HepG2 (cell line): ENCODE data around the gene PRKG1. TPM values are rescaled to one million over a fixed set of nuclear protein-coding genes. Genes with fewer than 3 reads are reported as not detected.

Experiments
- ATAC-seq: fragments of 200-7000 bp; cut with Tn5 transposase; 3 replicates; pipeline ENCODE4 v1.9.1; 2020; ENCODE audit warnings: mild to moderate bottlenecking, moderate library complexity
- BruUV-seq: library from RNA; stranded (reverse); fragments of 400-500 nt; replicated peaks from 2 replicates; lab custom pipeline; 2021; lab: Mats Ljungman, UMichigan
- CTCF ChIA-PET: fragments of 300-600 bp; formaldehyde crosslinking; extraction: SDS; loops from one replicate; lab custom pipeline; 2021; ENCODE audit warnings: low total read pairs, inconsistent platforms, low intra/inter-chr PET ratio; lab: Yijun Ruan, JAX
- POLR2A ChIA-PET: fragments of 350-600 bp; sonication (Branson Sonifier 250); formaldehyde crosslinking; loops from one replicate; lab custom pipeline; 2020; ENCODE audit warnings: antibody characterized with exemption, inconsistent platforms; lab: Yijun Ruan, JAX
- DNase-seq: peaks from one replicate; pipeline ENCODE4 v3.0.0-alpha.2; 2015; ENCODE audit warnings: low spot score
- FAIRE-seq: peaks from 3 replicates; lab custom pipeline; 2011; peaks lifted over from hg19 to GRCh38; lab: Jason Lieb, UNC
- H2AFZ ChIP-seq: one replicate; pipeline ENCODE4 v1.6.1; 2011; ENCODE audit warnings: low read length, inconsistent platforms
- H3K27ac ChIP-seq: fragments of 300-600 bp; 3 replicates; pipeline ENCODE4 v1.8.0; 2011; ENCODE audit warnings: mixed run types, mild to moderate bottlenecking, mixed read lengths, low read length, inconsistent platforms; ENCODE audit not compliant: insufficient read depth; ENCODE audit errors: extremely low read length
- H3K27me3 ChIP-seq, 2 experiments: fragments of 200-600 bp in 1 of 2; 2 replicates in 1 of 2; 3 replicates in 1 of 2; pipeline versions ENCODE4 v1.6.0 to v1.8.0; 2011; ENCODE audit warnings: low read length in 2 of 2, mild to moderate bottlenecking in 2 of 2, moderate library complexity in 2 of 2, inconsistent platforms in 1 of 2; ENCODE audit not compliant: insufficient read depth in 2 of 2, control insufficient read depth in 1 of 2
- H3K36me3 ChIP-seq, 2 experiments: fragments of 200-600 bp in 1 of 2; replicated peaks in 1 of 2; 2 replicates in 1 of 2; 3 replicates in 1 of 2; pipeline versions ENCODE4 v1.5.1 to v1.8.0; 2011; ENCODE audit warnings: low read length in 2 of 2, inconsistent platforms in 1 of 2; ENCODE audit not compliant: insufficient read depth in 2 of 2, control insufficient read depth in 1 of 2
- H3K4me1 ChIP-seq: 2 replicates; pipeline ENCODE4 v1.5.1; 2012; ENCODE audit warnings: low read length, inconsistent platforms; ENCODE audit not compliant: insufficient read depth
- H3K4me2 ChIP-seq: 2 replicates; pipeline ENCODE4 v1.6.0; 2011; ENCODE audit warnings: low read depth, low read length, inconsistent platforms
- H3K4me3 ChIP-seq, 3 experiments: fragments of 200-600 bp in 1 of 3; sonication (generic), shearing (Covaris generic) in 1 of 3; replicated peaks in 1 of 3; 2 replicates each; pipeline ENCODE4 v1.5.1; 2011 to 2016; ENCODE audit warnings: low read length in 3 of 3, inconsistent platforms in 2 of 3, low read depth in 2 of 3, mild to moderate bottlenecking in 2 of 3, control low read depth in 1 of 3, mixed read lengths in 1 of 3; ENCODE audit not compliant: insufficient read depth in 1 of 3
- H3K79me2 ChIP-seq: one replicate; pipeline ENCODE4 v1.6.1; 2011; ENCODE audit warnings: low read length, inconsistent platforms; ENCODE audit not compliant: insufficient read depth
- H3K9ac ChIP-seq: 2 replicates; pipeline ENCODE4 v1.6.0; 2011; ENCODE audit warnings: mild to moderate bottlenecking, low read depth, low read length, inconsistent platforms; ENCODE audit not compliant: insufficient read depth
- H3K9me3 ChIP-seq: 2 replicates; pipeline ENCODE4 v1.5.1; 2012; ENCODE audit warnings: mild to moderate bottlenecking, low read length
- H4K20me1 ChIP-seq: 2 replicates; pipeline ENCODE4 v1.6.0; 2011; ENCODE audit warnings: inconsistent platforms, mild to moderate bottlenecking, low read length, moderate library complexity; ENCODE audit not compliant: insufficient read depth
- ZNF317 ChIP-seq: sonication (generic); formaldehyde crosslinking; IDR thresholded peaks from 2 replicates; pipeline ENCODE4 v1.5.0; 2020; ENCODE audit warnings: mild to moderate bottlenecking, missing genetic modification reagents
- WGBS: methylation state at CpG from one replicate; pipeline ENCODE4 v1.1.6; 2017; ENCODE audit warnings: low lambda C conversion rate; 5-methylcytosine and 5-hydroxymethylcytosine counted together
- in situ Hi-C: cut with HindIII; loops from 2 replicates; pipeline ENCODE4 v1.10.0; 2017; ENCODE audit warnings: low pct_unique_long_range_greater_than_20kb; ENCODE audit not compliant: extremely low pct_ligation_motif_present
- intact Hi-C: fragments of 100-400 bp; cut with micrococcal nuclease; formaldehyde crosslinking; loops from one replicate; pipeline ENCODE4 v1.10.0; 2022; ENCODE audit not compliant: unreplicated experiment
- polyA plus RNA-seq, 8 experiments: library from polyadenylated mRNA; depleted of rRNA in 3 of 8; stranded (reverse) in 7 of 8; unstranded in 1 of 8; fragments of >200 nt; fragmentation: Illumina TruSeq in 4 of 8; extraction: Trizol in 4 of 8; gene quantifications; 2 replicates each; pipeline versions ENCODE4 v1.2.1 to v1.2.3, GENCODE V29; 2011 to 2016; ENCODE audit warnings: low read depth in 4 of 8, missing spikeins in 1 of 8, mixed read lengths in 1 of 8; ENCODE audit not compliant: insufficient read depth in 1 of 8
- total RNA-seq, 5 experiments: library from RNA; depleted of rRNA; stranded (reverse); fragments of >200 nt; fragmentation: Illumina TruSeq; extraction: Trizol; gene quantifications; 2 replicates each; pipeline ENCODE4 v1.2.3, GENCODE V29; 2016; ENCODE audit warnings: low read depth in 1 of 5
- TF ChIP-seq, protein P1 (sequence below): sonication (generic); formaldehyde crosslinking; IDR thresholded peaks from 2 replicates; pipeline ENCODE4 v1.5.0; 2020; ENCODE audit warnings: mild to moderate bottlenecking, missing genetic modification reagents
- TF ChIP-seq, protein P2 (sequence below): sonication (generic); formaldehyde crosslinking; IDR thresholded peaks from 2 replicates; pipeline ENCODE4 v1.5.0; 2020; ENCODE audit warnings: missing genetic modification reagents
- TF ChIP-seq, protein P3 (sequence below): sonication (generic); formaldehyde crosslinking; IDR thresholded peaks from 2 replicates; pipeline ENCODE4 v1.5.0; 2020; ENCODE audit warnings: mild to moderate bottlenecking, low read depth, missing genetic modification reagents, borderline replicate concordance

The PRKG1 gene
- total and polyA plus RNA-seq, 2 of the 13 experiments (the other 11 are each of a cell fraction or from before 2014, with no cell fraction given), result 0.01 TPM; not detected in 1

DNA sequence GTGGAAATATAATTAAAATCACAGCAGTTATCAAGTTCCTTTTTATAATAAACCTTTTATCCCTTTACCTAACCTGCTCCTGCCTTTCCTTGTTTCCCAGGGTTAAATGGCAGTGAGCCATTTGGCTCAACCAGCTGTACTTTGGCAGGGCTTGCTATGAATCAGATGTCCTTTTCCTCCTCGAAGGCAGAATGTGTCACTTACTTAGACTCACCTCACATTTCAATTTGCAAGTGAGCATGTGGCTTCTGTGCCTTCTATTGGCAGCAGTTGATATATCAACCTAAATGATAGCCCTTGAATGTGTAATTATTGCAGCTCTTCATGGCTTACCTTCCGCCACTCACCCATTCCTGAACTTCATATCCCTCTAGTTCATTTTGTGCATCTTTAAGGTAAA is 323.4 kb downstream of the PRKG1 start:
- POLR2A ChIA-PET, result no interaction called here
- in situ Hi-C loops, result loop anchor here (25.0 kb wide), 1 partner anchor 815 kb away; no protein-coding TSS in a partner anchor
- no TSS peak for BruUV-seq

More for the DNA sequence above, 323.4 kb downstream of the PRKG1 start:
- FAIRE-seq (no peak), ATAC-seq (no peak), DNase-seq (no peak)
- Histone ChIP-seq H2AFZ (no peak overlapping the region), H4K20me1 (no peaks in the 10 kb centered on the region), H3K4me1 (no peaks in the 10 kb centered on the region), H3K9me3 (no peaks in the 10 kb centered on the region), H3K4me2 (no peak overlapping the region), H3K79me2 (no peaks in the 10 kb centered on the region), H3K9ac (no peak overlapping the region), H3K4me3 (no peak overlapping the region), H3K36me3 (no peaks in the 10 kb centered on the region), H3K27me3 (no peaks in the 10 kb centered on the region), H3K27ac (no peak overlapping the region)
- TF ChIP-seq, protein P1, sequence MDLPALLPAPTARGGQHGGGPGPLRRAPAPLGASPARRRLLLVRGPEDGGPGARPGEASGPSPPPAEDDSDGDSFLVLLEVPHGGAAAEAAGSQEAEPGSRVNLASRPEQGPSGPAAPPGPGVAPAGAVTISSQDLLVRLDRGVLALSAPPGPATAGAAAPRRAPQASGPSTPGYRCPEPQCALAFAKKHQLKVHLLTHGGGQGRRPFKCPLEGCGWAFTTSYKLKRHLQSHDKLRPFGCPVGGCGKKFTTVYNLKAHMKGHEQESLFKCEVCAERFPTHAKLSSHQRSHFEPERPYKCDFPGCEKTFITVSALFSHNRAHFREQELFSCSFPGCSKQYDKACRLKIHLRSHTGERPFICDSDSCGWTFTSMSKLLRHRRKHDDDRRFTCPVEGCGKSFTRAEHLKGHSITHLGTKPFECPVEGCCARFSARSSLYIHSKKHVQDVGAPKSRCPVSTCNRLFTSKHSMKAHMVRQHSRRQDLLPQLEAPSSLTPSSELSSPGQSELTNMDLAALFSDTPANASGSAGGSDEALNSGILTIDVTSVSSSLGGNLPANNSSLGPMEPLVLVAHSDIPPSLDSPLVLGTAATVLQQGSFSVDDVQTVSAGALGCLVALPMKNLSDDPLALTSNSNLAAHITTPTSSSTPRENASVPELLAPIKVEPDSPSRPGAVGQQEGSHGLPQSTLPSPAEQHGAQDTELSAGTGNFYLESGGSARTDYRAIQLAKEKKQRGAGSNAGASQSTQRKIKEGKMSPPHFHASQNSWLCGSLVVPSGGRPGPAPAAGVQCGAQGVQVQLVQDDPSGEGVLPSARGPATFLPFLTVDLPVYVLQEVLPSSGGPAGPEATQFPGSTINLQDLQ (CRISPR knock-in tag), result no peak
- TF ChIP-seq, protein P2, sequence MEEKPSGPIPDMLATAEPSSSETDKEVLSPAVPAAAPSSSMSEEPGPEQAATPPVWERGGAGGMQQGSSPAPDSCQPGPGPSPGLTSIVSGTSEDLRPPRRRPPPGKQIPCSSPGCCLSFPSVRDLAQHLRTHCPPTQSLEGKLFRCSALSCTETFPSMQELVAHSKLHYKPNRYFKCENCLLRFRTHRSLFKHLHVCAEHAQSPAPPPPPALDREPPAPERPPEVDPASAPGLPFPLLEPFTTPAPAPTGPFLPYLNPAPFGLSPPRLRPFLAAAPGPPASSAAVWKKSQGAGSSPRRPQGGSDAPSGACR (CRISPR knock-in tag), result no peak
- TF ChIP-seq, protein P3, sequence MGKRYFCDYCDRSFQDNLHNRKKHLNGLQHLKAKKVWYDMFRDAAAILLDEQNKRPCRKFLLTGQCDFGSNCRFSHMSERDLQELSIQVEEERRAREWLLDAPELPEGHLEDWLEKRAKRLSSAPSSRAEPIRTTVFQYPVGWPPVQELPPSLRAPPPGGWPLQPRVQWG (CRISPR knock-in tag), result no peak
- no peak for TF ChIP-seq ZNF317 (CRISPR knock-in tag)
- intact Hi-C loops, result no loop called here
- CTCF ChIA-PET, result no interaction called here
- 45% methylated on average over 2 of the region's 2 CpGs for WGBS
